SK-N-SH treated with all-trans-retinoic acid at 6 μM for 48 hours (cell line): Measurements from ENCODE around the gene MRPS9.

ENCODE experiments used
- ARNTL ChIP-seq: fragments of 450-650 bp; formaldehyde crosslinking; IDR thresholded peaks from 2 replicates; pipeline ENCODE4 v1.5.0; 2020; ENCODE audit warnings: low read depth, mild to moderate bottlenecking, moderate library complexity, borderline replicate concordance
- BACH2 ChIP-seq: fragments of 250-450 bp; sonication (Bioruptor Pico); IDR thresholded peaks from 2 replicates; pipeline ENCODE4 v1.9.0; 2021; ENCODE audit warnings: mild to moderate bottlenecking, borderline replicate concordance
- CREB5 ChIP-seq: fragments of 250-450 bp; sonication (Bioruptor Pico); IDR thresholded peaks from 2 replicates; pipeline ENCODE4 v1.5.1; 2020; ENCODE audit warnings: low read depth, mild to moderate bottlenecking, moderate library complexity
- CSDC2 ChIP-seq: fragments of 250-450 bp; sonication (Bioruptor Pico); IDR thresholded peaks from 2 replicates; pipeline ENCODE4 v1.5.0; 2020; ENCODE audit warnings: mild to moderate bottlenecking, moderate library complexity
- ESRRG ChIP-seq: fragments of 250-450 bp; sonication (Bioruptor Pico); IDR thresholded peaks from 2 replicates; pipeline ENCODE4 v1.6.1; 2021; ENCODE audit warnings: mild to moderate bottlenecking
- ISL1 ChIP-seq: fragments of 250-450 bp; sonication (Bioruptor Pico); IDR thresholded peaks from 2 replicates; pipeline ENCODE4 v2.1.2; 2022; ENCODE audit warnings: mild to moderate bottlenecking, moderate library complexity
- TCF4 ChIP-seq: fragments of 250-450 bp; sonication (Bioruptor Pico); IDR thresholded peaks from 2 replicates; pipeline ENCODE4 v1.8.0; 2021; ENCODE audit warnings: mild to moderate bottlenecking, moderate library complexity, borderline replicate concordance
- ZC3H10 ChIP-seq: fragments of 250-450 bp; sonication (Bioruptor Pico); IDR thresholded peaks from 2 replicates; pipeline ENCODE4 v1.5.1; 2021; ENCODE audit warnings: mild to moderate bottlenecking, moderate library complexity
- ZFP3 ChIP-seq: fragments of 250-450 bp; sonication (Bioruptor Pico); IDR thresholded peaks from 2 replicates; pipeline ENCODE4 v1.5.0; 2020; ENCODE audit warnings: mild to moderate bottlenecking, moderate library complexity
- ZFP30 ChIP-seq: fragments of 450-650 bp; formaldehyde crosslinking; IDR thresholded peaks from 2 replicates; pipeline ENCODE4 v1.5.0; 2022; ENCODE audit warnings: mild to moderate bottlenecking, moderate library complexity
- ZNF565 ChIP-seq: fragments of 450-650 bp; formaldehyde crosslinking; conservative IDR thresholded peaks from 2 replicates; pipeline ENCODE4 v1.5.0; 2020; ENCODE audit warnings: low read depth, mild to moderate bottlenecking, moderate library complexity
- ZNF70 ChIP-seq: fragments of 450-650 bp; formaldehyde crosslinking; IDR thresholded peaks from 2 replicates; pipeline ENCODE4 v1.5.0; 2020; ENCODE audit warnings: mild to moderate bottlenecking, moderate library complexity
- TF ChIP-seq, protein P1 (sequence below): fragments of 250-450 bp; sonication (Bioruptor Pico); IDR thresholded peaks from 2 replicates; pipeline ENCODE4 v1.8.0; 2020; ENCODE audit warnings: mild to moderate bottlenecking, moderate library complexity, borderline replicate concordance

DNA sequence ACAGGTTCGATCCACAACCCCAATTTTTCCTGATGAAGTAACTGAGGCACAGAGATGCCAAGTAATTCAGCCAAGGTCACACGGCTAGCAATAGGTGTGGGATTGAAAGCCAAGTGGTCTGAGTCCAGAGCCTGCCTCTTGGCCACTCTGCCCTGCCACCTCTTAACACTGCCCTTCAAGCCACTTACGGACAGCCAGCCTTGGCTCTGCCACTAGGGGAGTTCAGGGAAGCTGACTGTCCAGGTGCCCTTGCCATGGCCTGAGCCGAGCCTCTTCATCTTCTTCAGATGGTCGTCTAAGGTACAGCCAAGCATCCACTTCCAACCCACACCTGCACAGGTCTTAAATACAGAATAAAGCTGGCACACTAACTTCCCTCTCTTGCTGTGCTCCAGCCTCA, 104.4 kb downstream of the MRPS9 start:
- TF ChIP-seq ZFP3 (no peak), ZNF565 (CRISPR knock-in tag) (no peak), ZFP30 (CRISPR knock-in tag) (no peak), CSDC2 (CRISPR knock-in tag) (no peak), ARNTL (CRISPR knock-in tag) (no peak), ZC3H10 (CRISPR knock-in tag) (no peak), BACH2 (CRISPR knock-in tag) (no peak), TCF4 (no peak), ZNF70 (CRISPR knock-in tag) (no peak), ISL1 (CRISPR knock-in tag) (no peak), ESRRG (CRISPR knock-in tag) (no peak), CREB5 (CRISPR knock-in tag) (no peak)
- TF ChIP-seq, protein P1, sequence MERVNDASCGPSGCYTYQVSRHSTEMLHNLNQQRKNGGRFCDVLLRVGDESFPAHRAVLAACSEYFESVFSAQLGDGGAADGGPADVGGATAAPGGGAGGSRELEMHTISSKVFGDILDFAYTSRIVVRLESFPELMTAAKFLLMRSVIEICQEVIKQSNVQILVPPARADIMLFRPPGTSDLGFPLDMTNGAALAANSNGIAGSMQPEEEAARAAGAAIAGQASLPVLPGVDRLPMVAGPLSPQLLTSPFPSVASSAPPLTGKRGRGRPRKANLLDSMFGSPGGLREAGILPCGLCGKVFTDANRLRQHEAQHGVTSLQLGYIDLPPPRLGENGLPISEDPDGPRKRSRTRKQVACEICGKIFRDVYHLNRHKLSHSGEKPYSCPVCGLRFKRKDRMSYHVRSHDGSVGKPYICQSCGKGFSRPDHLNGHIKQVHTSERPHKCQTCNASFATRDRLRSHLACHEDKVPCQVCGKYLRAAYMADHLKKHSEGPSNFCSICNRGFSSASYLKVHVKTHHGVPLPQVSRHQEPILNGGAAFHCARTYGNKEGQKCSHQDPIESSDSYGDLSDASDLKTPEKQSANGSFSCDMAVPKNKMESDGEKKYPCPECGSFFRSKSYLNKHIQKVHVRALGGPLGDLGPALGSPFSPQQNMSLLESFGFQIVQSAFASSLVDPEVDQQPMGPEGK (CRISPR knock-in tag) = no peak
